Liver (tissue), 9 donors: ENCODE data around the gene MEDAG. TPM values are rescaled to one million over a fixed set of nuclear protein-coding genes. Genes with fewer than 3 reads are reported as not detected.

ENCODE experiments used
- DNase-seq: peaks from one replicate; pipeline ENCODE4 v3.0.0-alpha.2; 2017; ENCODE audit warnings: low spot score
- H3K27ac ChIP-seq, 2 donors: one replicate each; pipeline ENCODE4 v1.7.0; 2013; ENCODE audit warnings: inconsistent platforms in 2 of 2, low read length in 2 of 2, control low read depth in 1 of 2, low read depth in 1 of 2, mild to moderate bottlenecking in 1 of 2
- H3K27me3 ChIP-seq, 4 donors: one replicate each; pipeline versions ENCODE4 v1.6.1 to v1.7.0; 2013; ENCODE audit warnings: low read length in 3 of 4, inconsistent platforms in 1 of 4, mild to moderate bottlenecking in 1 of 4, moderate library complexity in 1 of 4; ENCODE audit not compliant: control insufficient read depth in 4 of 4, insufficient read depth in 4 of 4
- H3K36me3 ChIP-seq, 4 donors: one replicate each; pipeline versions ENCODE4 v1.6.1 to v1.7.0; 2013; ENCODE audit warnings: low read length in 3 of 4, mild to moderate bottlenecking in 3 of 4, low read depth in 1 of 4, moderate library complexity in 1 of 4; ENCODE audit not compliant: control insufficient read depth in 4 of 4, insufficient read depth in 3 of 4
- H3K4me1 ChIP-seq, 4 donors: one replicate each; pipeline versions ENCODE4 v1.6.1 to v1.7.0; 2013; ENCODE audit warnings: low read length in 3 of 4, mild to moderate bottlenecking in 3 of 4, moderate library complexity in 1 of 4; ENCODE audit not compliant: control insufficient read depth in 4 of 4, insufficient read depth in 4 of 4
- H3K4me3 ChIP-seq, 3 donors: one replicate each; pipeline versions ENCODE4 v1.6.1 to v1.7.0; 2013; ENCODE audit warnings: low read length in 3 of 3, control low read depth in 1 of 3, low read depth in 1 of 3, mild to moderate bottlenecking in 1 of 3
- H3K9ac ChIP-seq, 2 donors: one replicate each; pipeline ENCODE4 v1.7.0; 2013; ENCODE audit warnings: low read length in 2 of 2, mild to moderate bottlenecking in 2 of 2, moderate library complexity in 2 of 2, control low read depth in 1 of 2, low read depth in 1 of 2
- H3K9me3 ChIP-seq, 4 donors: one replicate each; pipeline versions ENCODE4 v1.6.1 to v1.7.0; 2013; ENCODE audit warnings: low read length in 3 of 4; ENCODE audit not compliant: control insufficient read depth in 4 of 4
- EGR1 ChIP-seq, 2 donors: IDR thresholded peaks; 2 replicates each; pipeline ENCODE4 v1.6.1; 2016 to 2018; ENCODE audit warnings: antibody characterized with exemption in 2 of 2, low read depth in 2 of 2
- FOXA1 ChIP-seq: IDR thresholded peaks from 2 replicates; pipeline ENCODE4 v1.6.1; 2016; ENCODE audit warnings: antibody characterized with exemption
- FOXA2 ChIP-seq: IDR thresholded peaks from 2 replicates; pipeline ENCODE4 v1.6.1; 2016; ENCODE audit warnings: antibody characterized with exemption
- GABPA ChIP-seq, 2 donors: IDR thresholded peaks in 1 of 2; conservative IDR thresholded peaks in 1 of 2; 2 replicates each; pipeline ENCODE4 v1.6.1; 2016; ENCODE audit warnings: antibody characterized with exemption in 2 of 2, mild to moderate bottlenecking in 1 of 2, moderate library complexity in 1 of 2
- HNF4A ChIP-seq, 2 donors: conservative IDR thresholded peaks; 2 replicates each; pipeline ENCODE4 v1.6.1; 2016; ENCODE audit warnings: antibody characterized with exemption in 2 of 2, mild to moderate bottlenecking in 2 of 2
- HNF4G ChIP-seq: IDR thresholded peaks from 2 replicates; pipeline ENCODE4 v1.6.1; 2016; ENCODE audit warnings: antibody characterized with exemption
- JUND ChIP-seq, 2 donors: IDR thresholded peaks; 2 replicates each; pipeline ENCODE4 v1.6.1; 2016; ENCODE audit warnings: antibody characterized with exemption in 2 of 2
- MAX ChIP-seq: IDR thresholded peaks from 2 replicates; pipeline ENCODE4 v1.6.1; 2016; ENCODE audit warnings: antibody characterized with exemption
- NR2F2 ChIP-seq: IDR thresholded peaks from 2 replicates; pipeline ENCODE4 v1.6.1; 2016; ENCODE audit warnings: antibody characterized with exemption
- RAD21 ChIP-seq, 2 donors: IDR thresholded peaks; 2 replicates each; pipeline ENCODE4 v1.6.1; 2016; ENCODE audit warnings: antibody characterized with exemption in 2 of 2, mild to moderate bottlenecking in 2 of 2
- REST ChIP-seq: IDR thresholded peaks from 2 replicates; pipeline ENCODE4 v1.6.1; 2016; ENCODE audit warnings: antibody characterized with exemption, mild to moderate bottlenecking
- RXRA ChIP-seq, 2 donors: IDR thresholded peaks; 2 replicates each; pipeline ENCODE4 v1.6.1; 2017 to 2018; ENCODE audit warnings: antibody characterized with exemption in 2 of 2, mild to moderate bottlenecking in 1 of 2
- SP1 ChIP-seq: IDR thresholded peaks from 2 replicates; pipeline ENCODE4 v1.6.1; 2018; ENCODE audit warnings: antibody characterized with exemption, mild to moderate bottlenecking
- YY1 ChIP-seq: IDR thresholded peaks from 2 replicates; pipeline ENCODE4 v1.6.1; 2016; ENCODE audit warnings: antibody characterized with exemption, mild to moderate bottlenecking
- WGBS: extraction: QIAGEN DNeasy Blood & Tissue Kit; methylation state at CpG from one replicate; pipeline ENCODE4 v1.1.7; 2013; 5-methylcytosine and 5-hydroxymethylcytosine counted together
- polyA plus RNA-seq, 2 donors: library from polyadenylated mRNA; stranded (reverse) in 1 of 2; unstranded in 1 of 2; fragments of 200-250 nt in 1 of 2; fragments of >200 nt in 1 of 2; fragmentation: Nextera tagmentation in 1 of 2; extraction: Ambion mirVana in 1 of 2; gene quantifications; one replicate each; pipeline versions ENCODE4 v1.2.1 to v1.2.3, GENCODE V29; 2013 to 2015
- total RNA-seq, 2 donors: library from RNA; depleted of rRNA; stranded (reverse); fragments of >200 nt; gene quantifications; one replicate each; pipeline ENCODE4 v1.2.3, GENCODE V29; 2014
- TF ChIP-seq, protein P1 (sequence below): IDR thresholded peaks from 2 replicates; pipeline ENCODE4 v1.6.1; 2016; ENCODE audit warnings: antibody characterized with exemption
- TF ChIP-seq, protein P2 (sequence below): fragments of 150-350 bp; IDR thresholded peaks from 2 replicates; pipeline ENCODE4 v1.5.1; 2017; ENCODE audit warnings: improper control_type of control experiment, low read depth, low read length; ENCODE audit not compliant: missing input control
- donor health status: healthy.
- donor health status: healthy.
- donor health status: healthy.
- donor health status: healthy.
- donor health status: healthy.

The MEDAG gene
- total and polyA plus RNA-seq, 4 donors = 0.05 to 0.50 (median 0.27) TPM

- Histone ChIP-seq H3K36me3 (no peaks in the 10 kb centered on the region), H3K4me3 (no peak overlapping the region), H3K4me1 (peaks cover 0 to 2% (median 1%) of the 10 kb centered on the region in 4 donors), H3K27ac (no peak overlapping the region), H3K9ac (no peak overlapping the region), H3K9me3 (no peaks in the 10 kb centered on the region), H3K27me3 (no peaks in the 10 kb centered on the region)
- 36% methylated on average over 17 of the region's 17 CpGs for WGBS
- peak; percentile 57 for DNase-seq
- peak; percentile 31 for TF ChIP-seq MAX
- peak; percentile 60 for TF ChIP-seq YY1
- no peak for TF ChIP-seq SP1
- no peak for TF ChIP-seq REST
- TF ChIP-seq FOXA1 = no peak
- TF ChIP-seq, protein P1, sequence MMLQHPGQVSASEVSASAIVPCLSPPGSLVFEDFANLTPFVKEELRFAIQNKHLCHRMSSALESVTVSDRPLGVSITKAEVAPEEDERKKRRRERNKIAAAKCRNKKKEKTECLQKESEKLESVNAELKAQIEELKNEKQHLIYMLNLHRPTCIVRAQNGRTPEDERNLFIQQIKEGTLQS = no peak
- peak; percentile 98 to 99 for TF ChIP-seq RAD21 (IDR thresholded peaks at IDR 0.05)
- no peak for TF ChIP-seq GABPA (IDR thresholded peaks at IDR 0.05 in 1 of 2, conservative IDR thresholded peaks at IDR 0.05 in 1 of 2)
- TF ChIP-seq, protein P2, sequence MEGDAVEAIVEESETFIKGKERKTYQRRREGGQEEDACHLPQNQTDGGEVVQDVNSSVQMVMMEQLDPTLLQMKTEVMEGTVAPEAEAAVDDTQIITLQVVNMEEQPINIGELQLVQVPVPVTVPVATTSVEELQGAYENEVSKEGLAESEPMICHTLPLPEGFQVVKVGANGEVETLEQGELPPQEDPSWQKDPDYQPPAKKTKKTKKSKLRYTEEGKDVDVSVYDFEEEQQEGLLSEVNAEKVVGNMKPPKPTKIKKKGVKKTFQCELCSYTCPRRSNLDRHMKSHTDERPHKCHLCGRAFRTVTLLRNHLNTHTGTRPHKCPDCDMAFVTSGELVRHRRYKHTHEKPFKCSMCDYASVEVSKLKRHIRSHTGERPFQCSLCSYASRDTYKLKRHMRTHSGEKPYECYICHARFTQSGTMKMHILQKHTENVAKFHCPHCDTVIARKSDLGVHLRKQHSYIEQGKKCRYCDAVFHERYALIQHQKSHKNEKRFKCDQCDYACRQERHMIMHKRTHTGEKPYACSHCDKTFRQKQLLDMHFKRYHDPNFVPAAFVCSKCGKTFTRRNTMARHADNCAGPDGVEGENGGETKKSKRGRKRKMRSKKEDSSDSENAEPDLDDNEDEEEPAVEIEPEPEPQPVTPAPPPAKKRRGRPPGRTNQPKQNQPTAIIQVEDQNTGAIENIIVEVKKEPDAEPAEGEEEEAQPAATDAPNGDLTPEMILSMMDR = peak; percentile 88
- no peak for TF ChIP-seq HNF4A (conservative IDR thresholded peaks at IDR 0.05)
- TF ChIP-seq NR2F2 = peak; percentile 16
These were observed 40.7 kb upstream of the MEDAG start for GRCh38 chr13:30865123-30866049.

GRCh38 chr13:30866677-30867076, 39.4 kb upstream of the MEDAG start:
- Histone ChIP-seq H3K36me3 (no peaks in the 10 kb centered on the region), H3K4me3 (no peak overlapping the region), H3K9ac (no peak overlapping the region), H3K27me3 (no peaks in the 10 kb centered on the region), H3K9me3 (no peaks in the 10 kb centered on the region), H3K27ac (no peak overlapping the region), H3K4me1 (peaks cover 0 to 2% (median 1%) of the 10 kb centered on the region in 4 donors)
- DNase-seq = no peak
- TF ChIP-seq HNF4G = no peak
- no peak for TF ChIP-seq REST
- TF ChIP-seq EGR1 (IDR thresholded peaks at IDR 0.05; ENCODE audit: low read depth in 2 of 2) = no peak
- TF ChIP-seq FOXA2 = no peak
- no peak for TF ChIP-seq NR2F2
- TF ChIP-seq SP1 = no peak
- no peak for TF ChIP-seq JUND (IDR thresholded peaks at IDR 0.05)
- TF ChIP-seq YY1 = no peak
- TF ChIP-seq RXRA (IDR thresholded peaks at IDR 0.05) = no peak
- TF ChIP-seq GABPA (IDR thresholded peaks at IDR 0.05 in 1 of 2, conservative IDR thresholded peaks at IDR 0.05 in 1 of 2) = no peak
- TF ChIP-seq FOXA1 = no peak
- TF ChIP-seq, protein P1 = no peak
- 48% methylated on average over 4 of the region's 4 CpGs for WGBS
